ENCODE results near the gene ITGA7. TPM values are rescaled to one million over a fixed set of nuclear protein-coding genes. Genes with fewer than 3 reads are reported as not detected.

ITGA7 gene
- total and polyA plus RNA-seq, 2 of the 8 experiments (the other 6 are each of a cell fraction or from before 2014, with no cell fraction given), result 57.6 to 86.1 TPM

- no peaks in the 10 kb centered on the region for H3K9me3 ChIP-seq (ENCODE audit: insufficient read depth in 2 of 2, low read depth in 1 of 2, low read length in 1 of 2)
- H3K4me3 ChIP-seq (ENCODE audit: extremely low read depth in 1 of 4, insufficient read depth in 2 of 4, low read depth in 3 of 4, low read length in 4 of 4), result no peak overlapping the region
- no peak overlapping the region for H4K91ac ChIP-seq (replicated peaks; ENCODE audit: insufficient read length, low read length)
- TF ChIP-seq CREB1 (IDR thresholded peaks at IDR 0.05) (no peak), TEAD4 (IDR thresholded peaks at IDR 0.05; ENCODE audit: low read depth, low read length) (no peak), ASH2L (IDR thresholded peaks at IDR 0.05; ENCODE audit: low read length) (no peak), SP4 (IDR thresholded peaks at IDR 0.05; ENCODE audit: low read length) (no peak), PHF8 (conservative IDR thresholded peaks at IDR 0.05; ENCODE audit: low read depth, low read length) (no peak), GTF2F1 (IDR thresholded peaks at IDR 0.05; ENCODE audit: borderline replicate concordance, low read depth, low read length) (no peak), CEBPB (IDR thresholded peaks at IDR 0.05; ENCODE audit: low read depth, low read length) (no peak), BRCA1 (IDR thresholded peaks at IDR 0.05; ENCODE audit: low read depth, low read length) (no peak), NRF1 (IDR thresholded peaks at IDR 0.05; ENCODE audit: low read depth, low read length) (no peak), SUZ12 (IDR thresholded peaks at IDR 0.05; ENCODE audit: low read length) (no peak), RNF2 (IDR thresholded peaks at IDR 0.05; ENCODE audit: borderline replicate concordance, low read depth, low read length, missing control alignments, poor library complexity, severe bottlenecking) (no peak), KDM4A (IDR thresholded peaks at IDR 0.05; ENCODE audit: low read depth, low read length, severe bottlenecking) (no peak), SP2 (IDR thresholded peaks at IDR 0.05; ENCODE audit: low read length) (no peak), POLR2AphosphoS5 (IDR thresholded peaks at IDR 0.05; ENCODE audit: low read depth, low read length) (no peak), MAFK (IDR thresholded peaks at IDR 0.05; ENCODE audit: low read depth, low read length) (no peak)
- H3K9ac ChIP-seq (replicated peaks in 1 of 4; ENCODE audit: extremely low read depth in 1 of 4, low read depth in 3 of 4, low read length in 3 of 4), result no peak overlapping the region
- no peak for DNase-seq (ENCODE audit: low read depth in 1 of 2, low spot score in 2 of 2)
- no peak overlapping the region for H3K4me2 ChIP-seq (ENCODE audit: insufficient read depth in 1 of 2, low read depth in 2 of 2, low read length in 2 of 2)
- H3K27me3 ChIP-seq (replicated peaks in 1 of 4; ENCODE audit: control insufficient read depth in 3 of 4, extremely low read depth in 1 of 4, insufficient read depth in 3 of 4, low read length in 3 of 4), result no peaks in the 10 kb centered on the region
- no peak for FAIRE-seq
- no peak overlapping the region for H4K8ac ChIP-seq (ENCODE audit: extremely low read depth, insufficient read depth, low read length)
- no peak overlapping the region for H3K23ac ChIP-seq (ENCODE audit: insufficient read length)
- no peak overlapping the region for H2BK12ac ChIP-seq (ENCODE audit: low read depth, low read length)
- no peak overlapping the region for H3K56ac ChIP-seq (replicated peaks; ENCODE audit: insufficient read length, low read depth, low read length)
- no peaks in the 10 kb centered on the region for H3K79me2 ChIP-seq (ENCODE audit: control insufficient read depth in 1 of 2, insufficient read depth in 2 of 2, low read length in 2 of 2)
- H3K14ac ChIP-seq (ENCODE audit: insufficient read length), result no peak overlapping the region
- no peak overlapping the region for H3K4ac ChIP-seq (replicated peaks; ENCODE audit: insufficient read length, low read depth, low read length)
- no peak overlapping the region for H3K18ac ChIP-seq (ENCODE audit: extremely low read depth, low read length)
- H2AFZ ChIP-seq (ENCODE audit: low read length), result no peak overlapping the region
- no peak overlapping the region for H2BK20ac ChIP-seq (ENCODE audit: low read length)
- no peak overlapping the region for H2BK120ac ChIP-seq (replicated peaks; ENCODE audit: low read depth, low read length)
- no peak overlapping the region for H2BK15ac ChIP-seq (ENCODE audit: low read length)
- 98% methylated on average over 7 of the region's 7 CpGs; no CpG with 5 or more reads in 1 of the 2 experiments for WGBS, 2 experiments (ENCODE audit: extremely low coverage in 1 of 2, insufficient coverage in 1 of 2, insufficient read length in 1 of 2, insufficient replicate concordance in 2 of 2, low coverage in 1 of 2, low lambda C conversion rate in 2 of 2, missing lambda C conversion rate in 1 of 2)
- H3K23me2 ChIP-seq (ENCODE audit: low read depth, low read length), result no peaks in the 10 kb centered on the region
- POLR2A ChIA-PET (ENCODE audit: partially characterized antibody), result interaction anchor here (1.0 to 2.2 kb wide), 5 partner anchors 9 to 243 kb away, joined by 3 to 10 read pairs (median 4); partner anchors contain the start of gene ITGA7
- peaks cover 0 to under 1% of the 10 kb centered on the region in 2 experiments for H4K20me1 ChIP-seq (replicated peaks in 1 of 2; ENCODE audit: control insufficient read depth in 1 of 2, insufficient read depth in 2 of 2, low read length in 2 of 2)
- no peak overlapping the region for H3K27ac ChIP-seq (ENCODE audit: low read depth, low read length)
- no peak overlapping the region for H2BK5ac ChIP-seq (ENCODE audit: low read depth, low read length)
- CTCF ChIA-PET (ENCODE audit: partially characterized antibody), result interaction anchor here (0.7 to 4.9 kb wide), 8 partner anchors 11 to 498 kb away, joined by 3 to 34 read pairs (median 4); partner anchors contain the start of genes BLOC1S1, ITGA7 and RDH5
- peaks cover 0 to 12% (median 5%) of the 10 kb centered on the region in 4 experiments; a peak in 4 of 7 replicates for H3K4me1 ChIP-seq (replicated peaks in 1 of 4; ENCODE audit: control insufficient read depth in 3 of 4, insufficient read depth in 4 of 4, low read length in 3 of 4)
- no peak overlapping the region for H4K5ac ChIP-seq (ENCODE audit: insufficient read length, low read depth, low read length)
- no peaks in the 10 kb centered on the region for H3K79me1 ChIP-seq (ENCODE audit: low read depth, low read length)
- no peak overlapping the region for H2AK5ac ChIP-seq (ENCODE audit: low read depth, low read length)
- H3K36me3 ChIP-seq (ENCODE audit: control insufficient read depth in 2 of 4, insufficient read depth in 4 of 4, low read length in 3 of 4), result peaks cover 0 to 17% (median 6%) of the 10 kb centered on the region in 4 experiments; a peak in 5 of 8 replicates
Observed at GRCh38 chr12:55683676-55684075, 24.0 kb downstream of the ITGA7 start.
